A549 (cell line): ENCODE results near the gene RPL5. TPM values are rescaled to one million over a fixed set of nuclear protein-coding genes. Genes with fewer than 3 reads are reported as not detected.

Source experiments
- ATAC-seq, 2 experiments: fragments of 200-7000 bp in 1 of 2; fragments of >200 bp in 1 of 2; cut with Nextera tagmentation in 1 of 2; cut with Tn5 transposase in 1 of 2; 3 replicates each; pipeline versions ENCODE4 v1.8.0 to v1.9.1; 2018 to 2020; ENCODE audit warnings: mild to moderate bottlenecking in 1 of 2, moderate library complexity in 1 of 2
- CTCF ChIA-PET: fragments of 300-600 bp; sonication (Branson Sonifier 250); formaldehyde crosslinking; extraction: SDS; loops from one replicate; lab custom pipeline; 2021; ENCODE audit warnings: antibody characterized with exemption, inconsistent platforms; lab: Yijun Ruan, JAX
- POLR2A ChIA-PET: fragments of 350-600 bp; formaldehyde crosslinking; extraction: SDS; loops from one replicate; lab custom pipeline; 2021; ENCODE audit warnings: antibody characterized with exemption, inconsistent platforms; lab: Yijun Ruan, JAX
- DNase-seq, 2 experiments: peaks; one replicate each; pipeline versions ENCODE4 v3.0.0 to v3.0.0-alpha.2; 2011 to 2016; ENCODE audit warnings: low read depth in 1 of 2, low spot score in 1 of 2
- FAIRE-seq: peaks from 2 replicates; lab custom pipeline; 2011; peaks lifted over from hg19 to GRCh38; lab: Jason Lieb, UNC
- H3K27ac ChIP-seq, 2 experiments: fragments of >200 bp; sonication (Bioruptor Twin); formaldehyde crosslinking; 3 replicates each; pipeline ENCODE4 v1.5.1; 2016 to 2017
- H3K4me1 ChIP-seq: fragments of >200 bp; sonication (Bioruptor Twin); formaldehyde crosslinking; 3 replicates; pipeline ENCODE4 v1.6.1; 2016
- H3K4me2 ChIP-seq: fragments of >200 bp; sonication (Bioruptor Twin); formaldehyde crosslinking; 3 replicates; pipeline ENCODE4 v1.6.1; 2016
- H3K4me3 ChIP-seq: fragments of >200 bp; sonication (Bioruptor Twin); formaldehyde crosslinking; 3 replicates; pipeline ENCODE4 v1.5.1; 2016
- H3K9me3 ChIP-seq: fragments of >200 bp; sonication (Bioruptor Twin); formaldehyde crosslinking; 3 replicates; pipeline ENCODE4 v1.6.1; 2016
- BHLHE40 ChIP-seq: IDR thresholded peaks from 2 replicates; pipeline ENCODE4 v1.6.1; 2012; ENCODE audit warnings: low read depth, low read length, inconsistent platforms
- CBX8 ChIP-seq: fragments of 200-600 bp; sonication (generic); IDR thresholded peaks from 2 replicates; pipeline ENCODE4 v1.6.1; 2016
- CHD2 ChIP-seq: fragments of 150-350 bp; IDR thresholded peaks from 2 replicates; pipeline ENCODE4 v1.6.1; 2014; ENCODE audit warnings: low read length; ENCODE audit not compliant: partially characterized antibody
- EHF ChIP-seq: fragments of 250-450 bp; sonication (Bioruptor Pico); IDR thresholded peaks from 2 replicates; pipeline ENCODE4 v1.5.0; 2020; ENCODE audit warnings: mild to moderate bottlenecking
- EHMT2 ChIP-seq: fragments of 200-600 bp; sonication (generic); IDR thresholded peaks from 2 replicates; pipeline ENCODE4 v1.6.1; 2016; ENCODE audit warnings: antibody characterized with exemption, low read depth, mild to moderate bottlenecking, moderate library complexity
- EP300 ChIP-seq, 2 experiments: fragments of >200 bp; sonication (Bioruptor Twin); formaldehyde crosslinking; IDR thresholded peaks; 2 replicates in 1 of 2; 3 replicates in 1 of 2; pipeline ENCODE4 v1.6.1; 2016 to 2017
- ESRRA ChIP-seq: fragments of 150-350 bp; IDR thresholded peaks from 2 replicates; pipeline ENCODE4 v1.6.1; 2014; ENCODE audit warnings: mild to moderate bottlenecking, low read length, borderline replicate concordance
- HEYL ChIP-seq: fragments of 250-450 bp; sonication (Bioruptor Pico); IDR thresholded peaks from 2 replicates; pipeline ENCODE4 v1.8.0; 2021; ENCODE audit warnings: mild to moderate bottlenecking, moderate library complexity
- JUN ChIP-seq, 2 experiments: fragments of >200 bp; sonication (Bioruptor Twin); formaldehyde crosslinking; IDR thresholded peaks; 2 replicates in 1 of 2; 3 replicates in 1 of 2; pipeline ENCODE4 v1.6.1; 2016 to 2017
- JUNB ChIP-seq: fragments of >200 bp; sonication (Bioruptor Twin); formaldehyde crosslinking; IDR thresholded peaks from 2 replicates; pipeline ENCODE4 v1.6.1; 2016
- MAFK ChIP-seq: fragments of 450-650 bp; IDR thresholded peaks from 2 replicates; pipeline ENCODE4 v1.6.1; 2014; ENCODE audit not compliant: partially characterized antibody
- MAZ ChIP-seq: fragments of 150-350 bp; IDR thresholded peaks from 2 replicates; pipeline ENCODE4 v1.6.1; 2014; ENCODE audit warnings: antibody characterized with exemption, low read depth, low read length, borderline replicate concordance
- NFE2L2 ChIP-seq: fragments of 150-350 bp; conservative IDR thresholded peaks from 2 replicates; pipeline ENCODE4 v1.6.1; 2014; ENCODE audit warnings: low read length
- POLR2A ChIP-seq: IDR thresholded peaks from 2 replicates; pipeline ENCODE4 v1.6.1; 2012; ENCODE audit warnings: mild to moderate bottlenecking, low read length
- POLR2AphosphoS2 ChIP-seq: conservative IDR thresholded peaks from 2 replicates; pipeline ENCODE4 v1.6.1; 2012; ENCODE audit warnings: low read length, improper control_type of control experiment, inconsistent platforms
- RAD21 ChIP-seq, 2 experiments: fragments of >200 bp in 1 of 2; sonication (Bioruptor Twin) in 1 of 2; formaldehyde crosslinking in 1 of 2; IDR thresholded peaks in 1 of 2; conservative IDR thresholded peaks in 1 of 2; 2 replicates in 1 of 2; 3 replicates in 1 of 2; pipeline ENCODE4 v1.6.1; 2012 to 2018; ENCODE audit warnings: inconsistent platforms in 1 of 2
- RARB ChIP-seq: fragments of 250-450 bp; sonication (Bioruptor Pico); IDR thresholded peaks from 2 replicates; pipeline ENCODE4 v1.8.0; 2021; ENCODE audit warnings: mild to moderate bottlenecking, moderate library complexity
- RCOR1 ChIP-seq: fragments of 150-350 bp; IDR thresholded peaks from 2 replicates; pipeline ENCODE4 v1.6.1; 2014; ENCODE audit warnings: antibody characterized with exemption, low read length, low read depth
- RNF2 ChIP-seq: fragments of 200-600 bp; sonication (generic); IDR thresholded peaks from 2 replicates; pipeline ENCODE4 v1.6.1; 2016; ENCODE audit warnings: low read depth, mild to moderate bottlenecking, antibody characterized with exemption, moderate library complexity, borderline replicate concordance
- SMC3 ChIP-seq: fragments of >200 bp; sonication (Bioruptor Twin); formaldehyde crosslinking; IDR thresholded peaks from 3 replicates; pipeline ENCODE4 v1.6.1; 2018; ENCODE audit warnings: inconsistent platforms
- ZNF302 ChIP-seq: fragments of 250-450 bp; sonication (Bioruptor Pico); IDR thresholded peaks from 2 replicates; pipeline ENCODE4 v1.9.0; 2021; ENCODE audit warnings: inconsistent platforms, mild to moderate bottlenecking, moderate library complexity
- WGBS: methylation state at CpG from one replicate; pipeline ENCODE4 v1.1.6; 2017; ENCODE audit errors: missing lambda C conversion rate; 5-methylcytosine and 5-hydroxymethylcytosine counted together
- polyA plus RNA-seq, 4 experiments: library from polyadenylated mRNA; depleted of rRNA in 3 of 4; stranded (reverse); fragments of >200 nt; fragmentation: RNase III in 1 of 4; extraction: RNeasy Plus Mini Kit Qiagen cat#74134 plus additional on column Dnase treatment in 1 of 4; gene quantifications; 2 replicates in 3 of 4; 3 replicates in 1 of 4; pipeline ENCODE4 v1.2.3, GENCODE V29; 2011 to 2017
- TF ChIP-seq, protein P1 (sequence below): fragments of >200 bp; sonication (Bioruptor Twin); formaldehyde crosslinking; IDR thresholded peaks from 3 replicates; pipeline ENCODE4 v1.5.1; 2016
- TF ChIP-seq, protein P2 (sequence below): fragments of 150-350 bp; IDR thresholded peaks from 2 replicates; pipeline ENCODE4 v1.6.1; 2014; ENCODE audit warnings: low read depth, mild to moderate bottlenecking, low read length
- TF ChIP-seq, protein P3 (sequence below): fragments of 250-450 bp; sonication (Bioruptor Pico); IDR thresholded peaks from 2 replicates; pipeline ENCODE4 v1.5.0; 2020; ENCODE audit warnings: low read depth, mild to moderate bottlenecking, moderate library complexity

The RPL5 gene
- polyA plus RNA-seq, 2 of the 4 experiments (the other 2 are of a cell fraction): 1,222 to 2,015 TPM

DNA sequence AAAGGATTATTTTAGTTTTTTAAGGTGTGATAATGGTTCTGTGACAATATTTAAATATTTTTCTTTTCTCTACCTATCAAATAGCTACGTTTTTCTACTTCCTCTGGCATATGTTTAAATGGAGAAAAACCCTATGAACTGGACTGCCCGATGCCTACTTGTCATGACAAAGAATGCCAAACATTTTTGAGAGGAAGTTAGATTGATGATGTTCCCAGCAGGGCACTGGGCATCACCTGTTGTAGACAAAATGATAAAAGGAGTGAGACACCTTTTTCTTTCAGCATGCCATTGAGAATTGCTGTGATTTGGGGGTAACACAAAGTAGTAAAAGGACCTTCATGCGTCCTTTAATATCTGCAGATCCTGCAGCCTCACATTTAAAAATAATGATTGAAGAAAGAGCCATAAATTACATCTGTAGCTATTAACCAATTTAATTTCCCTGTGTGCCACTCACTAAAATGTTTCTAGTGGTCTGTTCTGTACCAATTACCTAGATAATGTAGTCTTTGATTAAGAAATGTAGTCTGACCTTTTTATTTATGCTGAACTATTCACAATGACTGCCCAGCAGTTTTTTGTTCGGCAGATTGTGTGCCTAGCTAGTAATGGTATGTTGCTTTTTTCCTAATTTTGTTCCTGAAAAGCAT is 47.6 kb downstream of the RPL5 start:
- no peak for DNase-seq
- 0 out of 3 replicates have a peak, but pooled peaks cover 5% of the 10 kb centered on the region for H3K4me1 ChIP-seq
- H3K4me3 ChIP-seq: no peak overlapping the region
- no peaks in the 10 kb centered on the region for H3K9me3 ChIP-seq
- ChIA-PET POLR2A (no interaction called here), CTCF (interaction anchor here (1.9 to 3.6 kb wide), 2 partner anchors 21 to 82 kb away, joined by 7 to 13 read pairs; partner anchors contain the start of gene DIPK1A)
- WGBS: 73% methylated on average over 4 of the region's 4 CpGs
- ATAC-seq: no peak
- FAIRE-seq: no peak
- H3K4me2 ChIP-seq: no peak overlapping the region
- TF ChIP-seq EP300 (IDR thresholded peaks at IDR 0.05): no peak
- no peak for TF ChIP-seq POLR2A
- TF ChIP-seq RARB (CRISPR knock-in tag): no peak
- no peak for TF ChIP-seq SMC3
- H3K27ac ChIP-seq: no peak overlapping the region

DNA sequence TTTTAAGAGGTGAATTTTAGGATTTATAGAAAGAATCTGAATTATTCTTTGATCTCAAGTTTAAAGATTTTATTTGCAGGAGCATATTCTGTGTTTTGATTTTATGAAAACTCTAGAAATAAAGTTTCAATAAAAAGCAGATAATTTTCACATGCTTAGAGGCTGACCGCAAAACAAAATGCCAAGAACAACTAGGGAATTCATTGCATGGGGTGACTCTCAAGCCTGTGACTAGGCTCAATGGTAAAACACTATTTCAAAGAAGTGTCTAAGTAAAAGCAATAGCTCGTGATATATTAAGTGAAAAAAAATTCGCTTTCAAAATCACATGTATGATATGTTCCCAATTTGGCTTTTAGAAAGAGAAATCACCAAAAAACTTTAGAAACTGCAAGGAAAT is 49.6 kb downstream of the RPL5 start:
- ATAC-seq (no peak), FAIRE-seq (no peak), DNase-seq (no peak)
- H3K9me3 ChIP-seq: no peaks in the 10 kb centered on the region
- ChIA-PET CTCF (no interaction called here), POLR2A (no interaction called here)
- no peak overlapping the region for H3K4me2 ChIP-seq
- H3K4me3 ChIP-seq: no peak overlapping the region
- no peak overlapping the region for H3K27ac ChIP-seq
- TF ChIP-seq JUN (IDR thresholded peaks at IDR 0.05): no peak
- TF ChIP-seq RNF2: no peak
- no peak for TF ChIP-seq POLR2A
- no peak for TF ChIP-seq ESRRA
- TF ChIP-seq BHLHE40: no peak
- TF ChIP-seq, protein P1, sequence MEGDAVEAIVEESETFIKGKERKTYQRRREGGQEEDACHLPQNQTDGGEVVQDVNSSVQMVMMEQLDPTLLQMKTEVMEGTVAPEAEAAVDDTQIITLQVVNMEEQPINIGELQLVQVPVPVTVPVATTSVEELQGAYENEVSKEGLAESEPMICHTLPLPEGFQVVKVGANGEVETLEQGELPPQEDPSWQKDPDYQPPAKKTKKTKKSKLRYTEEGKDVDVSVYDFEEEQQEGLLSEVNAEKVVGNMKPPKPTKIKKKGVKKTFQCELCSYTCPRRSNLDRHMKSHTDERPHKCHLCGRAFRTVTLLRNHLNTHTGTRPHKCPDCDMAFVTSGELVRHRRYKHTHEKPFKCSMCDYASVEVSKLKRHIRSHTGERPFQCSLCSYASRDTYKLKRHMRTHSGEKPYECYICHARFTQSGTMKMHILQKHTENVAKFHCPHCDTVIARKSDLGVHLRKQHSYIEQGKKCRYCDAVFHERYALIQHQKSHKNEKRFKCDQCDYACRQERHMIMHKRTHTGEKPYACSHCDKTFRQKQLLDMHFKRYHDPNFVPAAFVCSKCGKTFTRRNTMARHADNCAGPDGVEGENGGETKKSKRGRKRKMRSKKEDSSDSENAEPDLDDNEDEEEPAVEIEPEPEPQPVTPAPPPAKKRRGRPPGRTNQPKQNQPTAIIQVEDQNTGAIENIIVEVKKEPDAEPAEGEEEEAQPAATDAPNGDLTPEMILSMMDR: no peak
- no peak for TF ChIP-seq RARB (CRISPR knock-in tag)
- TF ChIP-seq CBX8: no peak
- TF ChIP-seq NFE2L2: no peak
- 89% methylated on average over 3 of the region's 3 CpGs for WGBS
- H3K4me1 ChIP-seq: 0 out of 3 replicates have a peak, but pooled peaks cover 5% of the 10 kb centered on the region

DNA sequence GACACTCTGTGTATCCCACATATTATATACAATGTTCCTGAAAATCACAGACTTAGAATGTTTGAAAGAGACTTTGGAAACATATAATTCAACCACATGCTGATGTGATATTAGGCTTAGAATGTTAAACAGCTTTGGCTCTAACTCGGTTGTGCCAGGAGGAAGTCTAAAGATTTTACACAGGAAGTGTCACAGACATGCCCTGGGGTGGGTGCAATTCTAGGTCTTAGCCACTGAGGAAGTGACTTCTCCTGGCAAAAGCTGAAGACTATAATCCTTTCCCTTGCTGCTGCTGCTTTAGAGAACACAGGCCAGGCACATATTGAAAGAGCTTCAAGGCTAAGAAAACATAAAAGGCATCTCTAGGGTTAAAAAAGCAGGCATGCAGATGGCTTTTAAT is 51.0 kb downstream of the RPL5 start:
- no peak overlapping the region for H3K4me3 ChIP-seq
- 27% methylated on average over 1 of the region's 1 CpG for WGBS
- H3K27ac ChIP-seq: no peak overlapping the region
- no peak for DNase-seq
- no peaks in the 10 kb centered on the region for H3K9me3 ChIP-seq
- H3K4me1 ChIP-seq: 0 out of 3 replicates have a peak, but pooled peaks cover 4% of the 10 kb centered on the region
- FAIRE-seq: no peak
- TF ChIP-seq MAFK (no peak), EHF (CRISPR knock-in tag) (no peak), RAD21 (conservative IDR thresholded peaks at IDR 0.05 in 1 of 2, IDR thresholded peaks at IDR 0.05 in 1 of 2) (no peak), NFE2L2 (no peak), ZNF302 (no peak), CHD2 (no peak), RARB (CRISPR knock-in tag) (no peak), RCOR1 (no peak), HEYL (CRISPR knock-in tag) (no peak), POLR2AphosphoS2 (no peak), MAZ (no peak), RNF2 (no peak), SMC3 (no peak), JUNB (no peak), EHMT2 (no peak)
- TF ChIP-seq, protein P2, sequence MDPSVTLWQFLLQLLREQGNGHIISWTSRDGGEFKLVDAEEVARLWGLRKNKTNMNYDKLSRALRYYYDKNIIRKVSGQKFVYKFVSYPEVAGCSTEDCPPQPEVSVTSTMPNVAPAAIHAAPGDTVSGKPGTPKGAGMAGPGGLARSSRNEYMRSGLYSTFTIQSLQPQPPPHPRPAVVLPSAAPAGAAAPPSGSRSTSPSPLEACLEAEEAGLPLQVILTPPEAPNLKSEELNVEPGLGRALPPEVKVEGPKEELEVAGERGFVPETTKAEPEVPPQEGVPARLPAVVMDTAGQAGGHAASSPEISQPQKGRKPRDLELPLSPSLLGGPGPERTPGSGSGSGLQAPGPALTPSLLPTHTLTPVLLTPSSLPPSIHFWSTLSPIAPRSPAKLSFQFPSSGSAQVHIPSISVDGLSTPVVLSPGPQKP: no peak
- TF ChIP-seq, protein P3, sequence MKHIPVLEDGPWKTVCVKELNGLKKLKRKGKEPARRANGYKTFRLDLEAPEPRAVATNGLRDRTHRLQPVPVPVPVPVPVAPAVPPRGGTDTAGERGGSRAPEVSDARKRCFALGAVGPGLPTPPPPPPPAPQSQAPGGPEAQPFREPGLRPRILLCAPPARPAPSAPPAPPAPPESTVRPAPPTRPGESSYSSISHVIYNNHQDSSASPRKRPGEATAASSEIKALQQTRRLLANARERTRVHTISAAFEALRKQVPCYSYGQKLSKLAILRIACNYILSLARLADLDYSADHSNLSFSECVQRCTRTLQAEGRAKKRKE (CRISPR knock-in tag): no peak
- POLR2A ChIA-PET: no interaction called here
- CTCF ChIA-PET: interaction anchor here (1.9 to 3.1 kb wide), 2 partner anchors 24 to 111 kb away, joined by 6 to 17 read pairs; no protein-coding TSS in a partner anchor
- no peak for ATAC-seq
- no peak overlapping the region for H3K4me2 ChIP-seq
